Iris pigment epithelial cell (primary cell): ENCODE data around the gene RNF130.
A peak's percentile ranks its signal among the peaks of the same experiment; 100 is the strongest.

Experiments used
- DNase-seq: peaks from one replicate; pipeline ENCODE4 v3.0.0-alpha.2; 2011; ENCODE audit warnings: low read depth

Gene RNF130

GRCh38 chr5:180085837-180086236 is 14.3 kb upstream of the RNF130 start:
- no peak for DNase-seq

GRCh38 chr5:180084638-180085561 is 13.3 kb upstream of the RNF130 start:
- DNase-seq, result no peak

GRCh38 chr5:180083529-180084060 is 12.0 kb upstream of the RNF130 start:
- DNase-seq, result no peak

GRCh38 chr5:180082633-180083420 is 11.3 kb upstream of the RNF130 start:
- no peak for DNase-seq

- DNase-seq, result no peak
Measured at GRCh38 chr5:180081481-180081880, 9.9 kb upstream of the RNF130 start.

DNA sequence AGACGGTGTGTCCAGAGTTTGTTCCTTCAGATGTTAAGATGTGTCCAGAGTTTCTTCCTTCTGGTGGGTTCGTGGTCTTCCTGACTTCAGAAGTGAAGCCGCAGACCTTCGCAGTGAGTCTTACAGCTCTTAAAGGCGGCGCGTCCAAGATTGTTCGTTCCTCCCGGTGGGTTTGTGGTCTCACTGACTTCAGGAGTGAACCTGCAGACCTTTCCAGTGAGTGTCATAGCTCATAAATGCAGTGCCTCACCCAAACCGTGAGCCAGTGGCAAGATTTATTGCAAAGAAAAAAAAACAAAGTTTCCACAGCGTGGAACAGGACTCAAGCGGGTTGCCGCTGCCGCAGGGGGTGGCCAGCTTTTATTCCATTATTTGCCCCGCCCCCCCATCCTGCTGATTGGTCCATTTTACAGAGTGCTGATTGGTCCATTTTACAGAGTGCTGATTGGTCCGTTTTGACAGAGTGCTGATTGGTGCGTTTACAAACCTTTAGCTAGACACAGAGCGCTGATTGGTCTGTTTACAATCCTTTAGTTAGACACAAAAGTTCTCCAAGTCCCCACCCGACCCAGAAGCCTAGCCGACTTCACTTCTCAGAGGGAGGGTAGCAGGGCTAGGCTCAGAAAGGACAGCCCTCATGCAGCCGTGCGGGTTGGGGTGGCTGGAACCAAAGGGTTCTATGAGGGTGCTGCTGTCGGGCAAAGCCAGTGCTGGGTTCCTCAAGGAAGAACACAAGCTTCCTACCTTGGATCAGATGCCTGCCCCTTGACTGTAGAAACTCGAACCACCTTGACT is 9.1 kb upstream of the RNF130 start:
- no peak for DNase-seq

DNA sequence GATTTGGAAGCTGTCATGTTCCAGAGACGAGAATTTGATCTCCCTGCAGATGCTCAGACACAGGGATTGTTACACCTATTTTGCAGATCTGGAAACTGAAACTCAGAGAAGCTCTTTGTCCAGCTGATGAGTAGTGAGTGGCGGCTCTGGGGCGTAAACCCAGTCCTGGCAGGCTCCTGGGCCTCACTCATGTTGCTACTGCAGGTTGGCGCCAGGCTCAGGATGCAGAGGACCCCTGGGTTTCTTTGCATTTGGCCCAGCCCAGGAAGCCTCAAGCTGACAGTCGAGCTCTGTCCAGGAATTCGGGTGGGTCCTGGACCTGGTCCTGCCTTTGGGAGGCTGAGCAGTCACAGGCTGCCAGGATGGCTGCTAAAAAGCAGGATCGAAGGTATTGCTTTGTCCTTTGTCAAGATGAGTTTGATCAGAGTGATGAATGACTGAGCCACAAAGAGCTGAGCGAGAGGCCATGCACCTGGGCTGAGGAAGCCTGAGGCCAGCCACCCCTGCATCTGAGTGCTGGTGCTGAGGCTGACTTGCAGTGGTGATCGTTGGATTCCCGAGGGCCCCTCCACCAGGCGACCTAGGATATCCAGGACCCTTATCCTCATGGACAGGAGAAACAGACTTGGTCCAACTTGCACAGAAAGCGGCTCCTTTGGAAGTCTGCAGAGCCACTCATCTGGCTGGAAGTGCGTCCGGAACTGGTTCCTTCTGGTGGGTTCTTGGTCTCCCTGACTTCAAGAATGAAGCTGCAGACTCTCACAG is 8.3 kb upstream of the RNF130 start:
- no peak for DNase-seq

GRCh38 chr5:180078348-180078747 is 6.8 kb upstream of the RNF130 start:
- no peak for DNase-seq

DNA sequence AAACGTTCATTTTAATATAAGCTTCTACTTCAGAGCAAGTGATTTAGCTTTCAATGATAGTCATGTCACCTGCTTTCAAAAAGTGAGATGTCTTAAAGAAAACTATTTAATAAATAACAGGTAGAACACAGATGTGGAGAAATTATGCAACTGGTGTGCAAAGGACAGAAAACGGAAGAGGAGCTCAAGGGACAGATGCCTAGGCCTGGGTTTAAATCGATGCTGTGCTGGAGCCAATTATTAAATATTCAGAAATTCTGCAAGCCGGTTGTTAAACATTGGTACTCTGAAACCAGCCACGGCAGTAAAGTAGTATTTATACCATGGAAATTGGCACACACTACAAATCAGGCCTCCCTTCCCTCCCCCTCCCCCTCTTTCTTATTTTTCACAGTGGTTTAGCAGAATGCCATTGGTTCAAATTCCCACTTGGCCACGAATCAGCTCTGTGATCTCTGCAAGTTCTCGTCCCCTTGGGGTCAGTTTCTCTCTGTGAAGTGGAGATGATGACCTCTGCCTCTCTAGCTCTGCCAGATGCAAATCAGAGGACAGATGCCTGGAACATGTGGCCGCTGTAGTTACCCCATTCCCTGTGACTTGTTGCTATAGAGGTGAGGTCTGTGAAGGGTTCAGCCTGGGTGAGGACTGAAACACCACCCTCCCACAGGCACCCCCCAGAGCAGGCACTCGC is 6.2 kb upstream of the RNF130 start:
- no peak for DNase-seq

DNA sequence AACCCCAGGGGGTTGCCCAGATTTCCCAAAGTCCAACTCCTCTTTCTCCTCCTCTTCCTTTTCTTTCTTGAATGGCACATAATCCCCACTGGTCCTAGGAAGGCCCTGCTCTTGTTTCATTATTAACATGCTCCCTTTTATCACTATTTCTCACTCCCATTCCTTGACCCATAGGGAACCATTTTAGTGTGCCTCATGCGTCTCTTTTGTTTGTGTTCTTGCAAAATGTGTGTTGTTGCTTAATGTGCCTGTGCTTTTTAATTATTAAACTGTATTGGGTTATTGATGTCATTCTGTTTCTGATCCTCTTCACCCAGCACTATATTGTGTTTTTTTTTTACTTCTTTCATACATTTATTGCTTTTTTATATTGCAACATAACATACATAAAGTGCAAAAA is 4.1 kb upstream of the RNF130 start:
- no peak for DNase-seq

DNA sequence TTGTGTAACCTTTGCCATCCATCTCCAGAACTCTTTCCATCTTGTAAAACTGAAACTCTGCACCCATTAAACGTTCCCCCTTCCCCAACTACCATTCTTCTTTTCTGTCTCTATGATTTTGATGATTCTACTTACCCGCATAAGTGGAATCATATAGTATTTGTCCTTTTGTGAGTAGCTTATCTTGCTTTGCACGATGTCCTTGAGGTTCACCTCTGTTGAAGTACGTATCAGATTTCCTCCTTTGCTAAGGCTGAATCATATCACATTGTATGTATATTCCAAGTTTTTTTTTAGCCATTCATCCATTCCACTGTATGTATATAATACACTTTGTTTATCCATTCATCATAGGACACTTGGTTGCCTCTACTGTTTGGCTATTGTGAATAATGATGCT is 2.9 kb upstream of the RNF130 start:
- no peak for DNase-seq

GRCh38 chr5:180072556-180072955 is 997 bp upstream of the RNF130 start:
- no peak for DNase-seq

GRCh38 chr5:180072256-180072548 is 643 bp upstream of the RNF130 start:
- DNase-seq, result no peak

- DNase-seq, result peak; percentile 60
Measured at GRCh38 chr5:180070756-180071530, 616 bp downstream of the RNF130 start.

DNA sequence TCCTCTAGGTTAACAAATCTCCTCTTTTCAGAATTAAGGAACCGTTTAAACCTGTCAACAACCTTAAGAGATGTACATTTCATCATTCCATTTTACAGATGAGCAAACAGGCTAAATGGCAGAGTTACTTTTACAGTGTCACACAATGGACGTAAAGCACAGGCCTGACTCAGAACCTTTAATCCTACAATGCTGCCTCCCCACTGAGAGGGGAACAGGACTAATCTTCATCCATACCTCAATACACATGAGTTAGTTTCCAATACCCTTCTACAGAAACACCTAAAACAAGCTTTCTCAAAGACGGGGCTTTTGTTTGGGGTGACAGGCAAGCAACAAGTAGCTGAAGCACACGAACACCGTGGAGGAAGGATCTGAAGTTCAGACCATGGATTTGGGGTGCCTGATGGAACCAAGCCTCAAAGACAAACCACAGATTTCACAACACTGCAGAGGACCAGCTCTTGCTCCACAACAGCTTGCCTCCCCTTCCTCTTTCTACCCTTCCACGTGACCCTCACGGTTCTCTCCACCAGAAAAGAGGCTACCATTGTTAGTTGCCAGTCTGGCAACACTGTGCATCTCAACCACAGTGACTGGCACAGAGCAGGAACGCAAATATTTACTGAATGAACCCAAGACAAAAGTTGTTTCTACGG is 1.8 kb downstream of the RNF130 start:
- peak; percentile 34 for DNase-seq

DNA sequence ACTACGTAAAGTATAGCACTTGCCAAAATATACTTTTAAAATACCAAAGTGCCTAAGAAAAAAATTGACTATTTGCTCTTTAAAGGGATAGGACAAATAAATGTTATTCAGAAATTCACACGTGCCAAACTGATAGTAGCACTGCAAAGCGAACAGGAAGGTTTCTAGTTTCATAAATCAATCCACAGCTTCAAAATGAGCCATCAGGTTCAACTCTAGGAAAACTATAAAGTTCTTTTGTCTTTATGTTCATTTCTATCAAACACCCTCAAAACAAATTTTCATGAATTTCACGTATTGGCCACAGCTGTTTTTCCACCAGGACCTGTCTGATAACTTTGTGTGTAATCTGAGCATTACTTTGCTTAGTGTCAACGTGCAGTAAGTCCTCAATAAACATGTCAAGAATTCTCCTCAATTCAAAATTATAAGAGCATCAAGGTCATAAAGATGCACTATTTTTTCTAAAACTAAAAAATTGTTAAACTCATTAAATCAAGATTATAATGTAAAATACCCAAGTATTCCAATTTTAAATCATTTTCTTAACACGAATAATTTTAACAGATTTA is 3.0 kb downstream of the RNF130 start:
- no peak for DNase-seq

DNA sequence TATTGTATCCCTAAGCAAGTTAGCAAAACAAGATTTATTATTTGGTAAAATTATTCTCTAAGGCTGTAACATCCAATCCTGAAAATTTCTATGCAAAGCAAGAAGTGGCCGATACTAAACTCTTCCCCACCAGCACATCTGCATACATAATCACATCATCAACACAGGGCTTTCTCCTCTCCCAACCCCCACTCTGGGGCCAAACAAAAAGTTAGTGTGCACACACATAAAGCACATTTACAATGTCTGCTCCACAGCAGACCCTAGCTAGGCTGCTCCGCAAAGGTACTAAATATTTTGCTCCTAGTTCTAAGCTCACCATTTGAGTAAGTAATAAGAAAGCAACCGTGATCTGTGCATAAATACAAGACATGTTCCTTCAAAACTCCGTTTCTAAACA is 3.6 kb downstream of the RNF130 start:
- DNase-seq, result no peak

GRCh38 chr5:180060192-180060591 is 11.4 kb downstream of the RNF130 start:
- DNase-seq, result no peak

GRCh38 chr5:180059326-180059725 is 12.2 kb downstream of the RNF130 start:
- no peak for DNase-seq
